Muscle of back (tissue), 11 donors: Measurements from ENCODE around the gene COX6B2. TPM values are rescaled to one million over a fixed set of nuclear protein-coding genes. Genes with fewer than 3 reads are reported as not detected.
"Not testable (repeated sequence)": the region's sequence is repeated elsewhere in the genome, so short reads cannot be mapped to it uniquely, and the experiment has no call there.

Experiments used
- DNase-seq, 3 donors: peaks; one replicate each; pipeline versions ENCODE4 v3.0.0 to v3.0.0-alpha.2; 2013
- polyA plus RNA-seq, 10 donors: library from polyadenylated mRNA; unstranded; fragments of 120-200 nt; gene quantifications; one replicate each; pipeline ENCODE4 v1.2.1, GENCODE V29; 2013; ENCODE audit not compliant: insufficient read length in 10 of 10

The COX6B2 gene
- polyA plus RNA-seq, 10 donors: 0.08 to 3.0 (median 0.24) TPM; not detected in 5

GRCh38 chr19:55345101-55345817 lies 9.3 kb downstream of the COX6B2 start:
- DNase-seq: no peak

DNA sequence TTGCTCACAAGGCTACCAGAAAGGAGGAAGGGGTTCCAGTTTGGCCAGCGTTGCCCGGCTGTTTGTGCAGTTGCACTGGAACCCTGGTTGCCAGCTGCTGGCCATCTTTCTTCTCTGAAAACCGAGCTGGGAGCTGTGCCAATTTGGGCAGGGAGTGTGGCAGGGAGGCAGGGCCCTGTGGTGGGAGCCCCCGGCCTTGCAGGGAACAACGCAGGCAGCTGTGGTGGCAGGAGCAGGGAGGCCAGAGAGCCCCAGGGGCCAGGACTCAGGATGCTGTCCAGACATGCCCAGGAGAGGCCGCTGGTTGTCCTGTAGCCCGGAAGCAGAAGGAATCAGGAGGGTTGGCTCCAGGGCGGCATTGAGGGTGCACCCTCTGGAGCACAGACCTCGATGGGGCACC lies 10.1 kb downstream of the COX6B2 start:
- DNase-seq: peak; percentile 48 to 71 (median 57)

DNA sequence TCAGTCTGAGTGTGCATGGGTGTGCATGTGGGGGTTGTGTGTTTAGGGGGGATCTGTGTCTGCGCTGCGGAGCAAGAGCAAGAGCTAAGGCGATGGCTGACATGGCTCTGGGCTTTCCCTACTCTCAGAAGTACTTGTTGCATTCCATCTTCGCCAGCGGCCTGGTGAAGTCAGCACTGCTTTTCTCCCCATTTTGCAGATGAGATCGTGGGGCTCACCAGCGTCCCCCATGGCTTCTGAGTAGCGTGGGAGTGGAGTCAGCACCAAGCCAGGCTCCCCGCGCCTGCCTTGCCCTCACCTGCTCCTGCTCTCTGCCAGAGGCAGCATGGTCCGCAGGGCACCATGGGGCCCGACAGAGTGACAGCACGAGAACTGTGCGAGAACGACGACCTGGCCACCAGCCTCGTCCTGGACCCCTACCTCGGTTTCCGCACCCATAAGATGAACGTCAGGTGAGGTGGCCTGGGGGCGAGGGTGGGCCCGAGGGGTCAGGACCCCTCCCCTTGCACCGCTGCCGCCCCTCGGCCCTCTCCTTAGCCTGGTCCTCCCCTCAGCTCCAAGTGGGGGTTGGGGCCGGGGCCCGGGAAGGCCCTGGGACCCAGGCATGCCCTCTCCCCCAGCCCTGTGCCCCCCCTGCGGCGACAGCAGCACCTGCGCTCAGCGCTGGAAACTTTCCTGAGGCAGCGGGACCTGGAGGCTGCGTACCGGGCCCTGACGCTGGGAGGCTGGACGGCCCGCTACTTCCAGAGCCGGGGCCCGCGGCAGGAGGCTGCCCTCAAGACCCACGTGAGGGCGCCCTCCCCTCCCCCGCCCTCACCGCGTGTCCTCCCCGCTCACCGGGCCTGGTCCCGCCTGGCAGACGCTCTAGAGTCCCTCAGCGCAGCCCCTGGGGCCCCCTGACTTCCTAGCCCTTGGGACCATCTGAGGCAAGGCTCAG lies 12.7 kb downstream of the COX6B2 start:
- no peak for DNase-seq

DNA sequence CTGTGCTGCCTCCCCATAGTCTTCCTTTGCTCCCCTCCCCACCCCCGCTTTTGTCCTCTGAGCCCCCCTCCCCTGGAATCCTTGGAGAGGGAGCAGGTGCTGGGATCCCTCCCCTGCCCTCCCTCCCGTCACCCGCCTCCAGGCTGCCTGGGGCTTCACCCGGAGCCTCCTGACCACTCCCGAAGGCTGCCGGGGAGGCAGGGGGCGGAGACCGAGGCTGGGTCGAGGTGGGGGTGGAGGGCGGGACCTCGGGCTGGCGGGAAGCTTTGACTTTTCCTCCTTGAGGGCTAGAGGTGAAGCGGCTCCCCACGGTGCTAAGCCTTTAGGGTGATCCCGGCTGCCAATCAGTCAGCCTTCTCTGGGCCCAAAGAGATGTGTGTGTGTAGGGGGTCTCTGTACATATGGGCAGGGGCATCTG lies 13.3 kb downstream of the COX6B2 start:
- DNase-seq: peak; percentile 76 to 83 (median 83)

- peak in 1 of 3 donors; percentile 33 for DNase-seq
Observed at GRCh38 chr19:55340784-55341147, 13.8 kb downstream of the COX6B2 start.

DNA sequence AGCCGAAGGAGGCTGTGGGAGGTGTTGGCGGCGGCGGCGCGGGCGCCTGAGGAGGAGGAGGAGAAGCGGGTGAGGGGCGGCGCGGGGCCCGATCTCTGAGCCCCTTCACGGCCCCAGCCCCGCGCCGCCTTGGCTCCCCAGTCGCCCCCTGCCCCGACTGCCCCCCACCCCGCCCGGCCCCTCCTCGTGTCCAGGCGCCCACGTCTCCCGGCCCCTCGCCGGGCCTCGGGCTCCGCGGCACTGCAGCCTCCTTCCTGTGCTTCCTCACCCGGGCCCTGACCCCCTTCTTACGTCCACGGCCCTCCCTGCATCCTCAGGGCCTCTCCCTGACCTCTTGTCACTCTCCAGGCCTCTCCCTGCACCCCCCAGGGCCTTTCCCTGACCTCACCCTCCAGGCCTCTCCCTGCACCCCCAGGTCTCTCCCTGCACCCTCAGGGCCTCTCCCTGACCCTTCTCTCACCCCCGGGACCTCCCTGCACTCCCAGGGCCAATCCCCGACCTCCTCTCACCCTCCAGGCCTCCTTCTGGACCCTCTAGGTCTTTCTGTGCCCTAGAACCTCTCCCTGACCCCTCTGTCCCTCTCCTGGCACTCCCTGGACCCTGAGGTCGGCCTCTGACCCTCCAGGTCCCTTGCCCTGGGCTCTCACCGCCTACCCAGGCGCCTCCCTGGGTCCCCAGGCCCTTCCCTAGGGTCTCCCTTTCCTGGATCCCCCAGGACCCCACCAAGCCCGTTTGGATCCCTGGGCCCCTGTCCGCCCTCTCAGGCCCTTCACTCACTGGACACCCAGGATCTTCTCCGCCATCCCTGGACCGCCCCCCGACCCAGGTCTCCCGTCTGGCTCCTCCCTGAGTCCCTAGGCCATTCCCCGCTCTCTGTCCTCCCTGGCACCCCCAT lies 14.4 kb downstream of the COX6B2 start:
- DNase-seq: peak in 1 of 3 donors; percentile 56

DNA sequence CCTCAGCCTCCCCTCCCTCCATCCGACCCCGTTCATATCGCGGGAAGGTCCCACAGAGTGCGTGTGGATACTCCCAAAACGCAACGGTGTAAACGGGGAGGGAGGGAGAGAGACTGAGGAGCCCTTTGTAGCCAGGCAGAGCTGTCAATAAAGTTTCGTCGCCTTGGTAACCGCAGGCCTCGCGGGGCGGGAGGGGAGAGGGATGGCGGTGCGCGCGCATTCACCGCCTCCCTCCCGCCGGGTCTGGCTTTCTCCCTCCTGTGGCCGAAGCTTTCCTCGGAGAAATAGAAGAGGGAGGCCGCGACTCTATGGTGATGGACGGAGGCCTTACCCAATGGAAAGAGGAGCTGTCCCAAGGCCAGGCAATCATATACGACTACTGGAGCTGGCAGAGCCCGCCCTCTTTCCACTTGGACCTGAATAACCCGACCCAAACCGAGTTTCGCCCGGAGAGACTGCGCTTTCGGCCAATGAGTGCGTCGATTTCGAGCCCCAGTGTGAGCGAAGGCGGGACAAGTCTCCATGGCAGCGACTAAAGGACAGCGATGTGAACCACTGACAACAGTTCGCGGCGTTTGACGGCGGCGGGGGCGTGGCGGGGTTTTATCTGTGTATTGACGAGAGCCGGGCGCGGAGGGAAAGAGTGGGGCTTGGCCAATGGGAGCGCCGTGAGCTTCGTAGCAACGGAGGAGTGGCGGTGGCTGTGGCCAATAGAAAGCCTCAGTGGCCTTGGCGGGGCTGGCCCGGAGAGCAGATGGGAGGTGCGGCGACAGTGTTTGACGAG lies 15.2 kb downstream of the COX6B2 start, which contains the start of gene KMT5C:
TSS of gene KMT5C (plus strand) at position 772 of the 784 bp plus-strand sequence. CDS start 2,061 bp downstream, outside the sequence.
- peak; percentile 100 for DNase-seq

GRCh38 chr19:55336101-55336500 lies 18.4 kb downstream of the COX6B2 start:
- DNase-seq: no peak

DNA sequence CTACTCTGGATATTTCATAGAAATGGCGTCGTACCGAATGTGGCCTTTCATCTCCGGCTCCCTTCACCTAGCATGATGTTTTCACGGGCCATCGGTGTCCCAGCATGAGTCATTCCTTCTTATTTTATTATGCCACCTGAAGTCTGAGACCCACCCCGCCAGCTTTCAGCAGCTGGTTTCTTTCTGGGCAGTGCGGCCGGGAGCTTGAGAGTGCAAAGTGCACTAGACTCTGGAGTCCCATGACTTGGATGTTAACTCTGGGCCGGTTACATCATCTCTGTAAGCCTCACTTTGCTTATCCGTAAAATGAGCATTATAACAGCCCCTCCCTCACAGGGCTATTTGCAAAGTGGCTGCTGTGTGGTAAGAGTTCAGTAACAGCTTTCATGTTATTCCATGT lies 20.6 kb downstream of the COX6B2 start:
- no peak for DNase-seq

- DNase-seq: not testable (repeated sequence)
Observed at GRCh38 chr19:55329791-55330190, 24.7 kb downstream of the COX6B2 start.

DNA sequence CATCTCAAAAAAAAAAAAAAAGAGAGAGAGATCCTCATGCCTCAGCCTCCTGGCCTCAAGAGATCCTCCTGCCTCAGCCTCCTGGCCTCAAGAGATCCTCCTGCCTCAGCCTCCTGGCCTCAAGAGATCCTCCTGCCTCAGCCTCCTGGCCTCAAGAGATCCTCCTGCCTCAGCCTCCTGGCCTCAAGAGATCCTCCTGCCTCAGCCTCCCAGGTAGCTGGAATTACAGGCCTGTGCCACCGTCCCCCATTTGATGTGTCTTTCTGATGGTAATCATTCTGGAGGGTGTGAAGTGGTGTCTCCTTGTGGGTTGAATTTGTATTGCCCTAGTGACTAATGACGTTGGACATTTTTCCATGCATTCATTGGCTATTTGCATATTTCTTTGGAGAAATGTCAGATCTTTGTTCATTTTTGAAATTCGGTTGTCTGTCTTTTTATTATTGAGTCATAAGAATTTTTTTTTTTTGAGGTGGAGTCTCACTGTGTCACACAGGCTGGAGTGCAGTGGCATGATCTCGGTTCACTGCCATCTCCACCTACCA lies 25.7 kb downstream of the COX6B2 start:
- not testable (repeated sequence) for DNase-seq

GRCh38 chr19:55325172-55325571 lies 29.3 kb downstream of the COX6B2 start, which contains the start of gene TMEM150B:
Gene TMEM150B, minus strand, starts transcription at chr19:55325341. Its CDS starts 4,305 bp downstream, at chr19:55321036.
- no peak for DNase-seq

DNA sequence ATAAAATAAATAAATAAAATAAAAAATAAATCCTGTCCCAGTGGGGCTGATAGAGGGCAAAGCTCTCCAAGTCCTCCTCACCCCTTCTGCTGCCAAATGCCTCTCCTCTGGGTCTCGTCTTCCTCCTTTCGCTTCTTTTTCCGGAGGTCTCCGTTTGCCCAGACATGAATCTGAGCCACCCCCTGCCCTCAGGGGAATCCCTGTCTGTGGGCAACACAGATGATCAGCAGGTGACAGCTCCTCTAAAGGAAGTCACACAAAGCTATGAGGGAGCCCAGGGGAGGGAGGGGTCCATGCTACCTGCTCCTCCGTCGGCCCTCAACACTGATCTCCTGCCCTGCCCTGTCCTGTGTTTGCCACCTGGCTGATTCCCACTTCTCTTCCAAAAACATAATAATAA lies 29.9 kb downstream of the COX6B2 start:
- DNase-seq: no peak

- no peak for DNase-seq
Observed at GRCh38 chr19:55322204-55322885, 32.2 kb downstream of the COX6B2 start.

DNA sequence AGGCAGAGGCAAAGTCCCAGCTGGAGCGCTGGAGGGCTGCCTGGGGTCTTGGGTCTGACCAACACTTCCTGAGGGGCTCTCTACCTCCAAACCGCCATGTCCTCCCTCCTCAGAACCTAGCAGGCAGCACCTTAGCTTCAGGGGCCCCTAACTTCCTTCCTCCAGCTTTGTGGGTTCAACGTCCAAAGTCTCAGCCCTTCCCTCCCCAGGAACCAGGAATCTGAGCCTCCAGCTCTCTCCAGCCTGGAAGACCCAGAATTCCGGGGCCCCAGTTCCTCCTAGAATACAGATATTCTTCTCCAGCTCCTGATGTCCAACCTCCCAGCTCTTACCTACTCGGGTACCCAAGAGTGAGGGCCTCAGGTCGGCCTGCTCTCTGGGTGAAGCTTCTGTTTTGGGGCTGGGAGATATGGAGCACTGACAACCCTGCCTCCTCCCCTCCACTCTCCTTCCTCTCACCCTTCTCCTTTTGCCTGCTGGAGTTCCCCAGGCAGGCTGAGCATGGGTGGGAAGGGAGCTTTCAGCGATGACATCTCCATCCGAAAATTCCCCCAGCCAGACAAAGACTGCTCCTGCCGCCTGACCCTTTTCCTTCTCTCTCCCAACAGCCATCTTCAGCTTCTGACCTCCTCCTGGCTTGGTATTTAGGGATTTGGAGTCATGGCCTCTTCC lies 32.9 kb downstream of the COX6B2 start:
- no peak for DNase-seq

DNA sequence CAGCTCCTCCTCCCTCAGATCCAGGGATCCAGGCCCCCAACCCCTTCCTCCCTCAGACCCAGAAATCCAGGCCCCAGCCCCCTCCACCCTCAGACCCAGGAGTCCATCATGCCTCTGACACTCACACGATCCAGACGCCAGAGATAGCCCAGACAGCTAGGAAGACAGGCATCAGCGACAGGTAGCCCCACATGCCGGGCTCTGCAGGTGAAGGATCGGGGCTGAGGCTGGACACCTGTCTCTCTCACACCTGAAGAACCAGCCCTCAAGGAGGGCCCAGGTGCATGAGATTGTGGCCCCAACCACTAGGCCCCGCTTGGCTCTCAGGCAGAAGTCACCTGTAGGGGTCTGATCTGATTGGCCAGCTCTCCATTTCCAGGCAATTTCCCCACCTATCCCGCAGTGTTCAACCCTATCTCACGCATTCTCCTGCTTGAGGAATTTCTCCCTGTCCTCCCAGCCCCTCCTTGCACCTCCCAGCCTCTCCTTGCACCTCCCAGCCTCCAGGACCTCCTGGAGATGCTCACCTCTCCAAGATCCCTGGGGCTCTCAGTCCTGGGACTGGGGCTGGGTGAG lies 33.6 kb downstream of the COX6B2 start:
- DNase-seq: no peak

DNA sequence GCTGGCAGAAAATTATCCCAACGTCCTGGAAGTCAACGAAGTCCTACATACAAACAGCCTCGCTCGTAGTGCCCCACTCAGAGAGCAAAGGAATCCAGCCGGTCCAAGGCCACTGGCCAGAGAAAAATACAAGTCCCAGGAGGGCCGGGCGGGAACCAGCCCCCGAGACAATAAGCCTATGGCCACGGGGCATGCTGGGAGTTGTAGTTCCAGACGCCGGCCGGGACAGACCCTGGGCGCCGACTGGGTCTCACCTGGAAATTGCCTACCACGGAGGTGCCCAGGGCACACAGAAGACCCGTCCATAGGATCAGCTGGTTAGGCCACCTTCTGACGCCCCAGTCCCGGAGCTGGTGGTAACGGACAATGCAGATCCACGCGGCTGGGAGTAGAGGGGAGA lies 34.7 kb downstream of the COX6B2 start:
- no peak for DNase-seq

DNA sequence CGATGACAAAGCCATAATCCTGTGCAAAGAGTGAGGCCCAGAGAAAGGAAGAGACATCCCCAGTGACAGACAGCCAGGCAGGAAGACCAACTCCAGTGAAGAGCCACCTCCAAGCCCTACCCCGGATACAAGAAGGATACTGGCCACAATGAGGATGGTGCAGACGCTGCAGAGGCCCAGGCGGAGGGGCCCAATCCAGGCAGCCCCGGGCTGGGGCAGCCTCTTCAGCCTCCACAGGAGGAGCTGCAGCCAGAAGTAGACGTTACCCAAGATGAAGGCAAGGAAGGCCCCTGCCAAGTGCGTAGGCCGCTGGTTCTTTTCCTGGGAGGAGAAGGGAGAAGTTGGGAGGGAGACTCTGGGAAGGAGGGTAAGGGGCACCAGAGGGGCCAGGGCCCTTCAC lies 37.9 kb downstream of the COX6B2 start:
- no peak for DNase-seq
